Skeletal muscle tissue (tissue), 4 donors: ENCODE data around the gene RNGTT. TPM values are rescaled to one million over a fixed set of nuclear protein-coding genes. Genes with fewer than 3 reads are reported as not detected.

Experiments
- H3K27ac ChIP-seq: one replicate; pipeline ENCODE4 v1.7.0; 2013; ENCODE audit warnings: mild to moderate bottlenecking, low read depth, low read length, inconsistent platforms
- H3K27me3 ChIP-seq, 3 donors: one replicate each; pipeline ENCODE4 v1.7.0; 2013; ENCODE audit warnings: low read length in 3 of 3; ENCODE audit not compliant: control insufficient read depth in 3 of 3, insufficient read depth in 3 of 3
- H3K36me3 ChIP-seq, 3 donors: one replicate each; pipeline ENCODE4 v1.7.0; 2013; ENCODE audit warnings: low read length in 3 of 3; ENCODE audit not compliant: control insufficient read depth in 3 of 3, insufficient read depth in 3 of 3
- H3K4me1 ChIP-seq, 3 donors: one replicate each; pipeline ENCODE4 v1.7.0; 2013; ENCODE audit warnings: low read length in 3 of 3, mild to moderate bottlenecking in 3 of 3; ENCODE audit not compliant: control insufficient read depth in 3 of 3, insufficient read depth in 3 of 3
- H3K4me3 ChIP-seq, 3 donors: one replicate each; pipeline ENCODE4 v1.7.0; 2013; ENCODE audit warnings: low read length in 3 of 3
- H3K9ac ChIP-seq, 3 donors: one replicate each; pipeline ENCODE4 v1.7.0; 2013; ENCODE audit warnings: low read length in 3 of 3, mild to moderate bottlenecking in 3 of 3, moderate library complexity in 2 of 3, low read depth in 1 of 3
- H3K9me3 ChIP-seq, 3 donors: one replicate each; pipeline ENCODE4 v1.7.0; 2013; ENCODE audit warnings: low read length in 3 of 3; ENCODE audit not compliant: control insufficient read depth in 3 of 3
- total RNA-seq: library from RNA; depleted of rRNA; stranded (reverse); fragments of >200 nt; gene quantifications from one replicate; pipeline ENCODE4 v1.2.3, GENCODE V29; 2014
- donor health status: Osteomylitis.

RNGTT gene
- total RNA-seq, 1 donor from 2014 or later, result 19.3 TPM

DNA sequence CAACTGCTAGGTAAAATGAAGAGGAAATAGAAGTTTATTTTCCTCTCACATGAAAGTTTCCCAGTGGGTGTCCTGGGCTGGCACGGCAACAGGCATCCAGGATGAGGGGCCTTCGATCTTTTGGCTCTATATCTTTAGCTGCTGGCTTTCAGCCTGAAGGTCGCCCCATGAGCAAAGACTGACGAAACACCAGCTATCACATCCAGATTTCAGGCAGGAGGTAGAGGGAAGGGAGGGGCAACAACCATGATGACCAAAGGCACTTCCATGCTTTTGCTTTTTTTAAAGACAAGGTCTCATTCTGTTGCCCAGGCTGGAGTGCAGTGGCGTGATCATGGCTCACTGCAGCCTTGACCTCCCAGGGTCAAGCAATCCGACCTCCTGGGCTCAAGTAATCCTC, 387.9 kb downstream of the RNGTT start:
- Histone ChIP-seq H3K27me3 (no peaks in the 10 kb centered on the region), H3K9me3 (no peaks in the 10 kb centered on the region)

DNA sequence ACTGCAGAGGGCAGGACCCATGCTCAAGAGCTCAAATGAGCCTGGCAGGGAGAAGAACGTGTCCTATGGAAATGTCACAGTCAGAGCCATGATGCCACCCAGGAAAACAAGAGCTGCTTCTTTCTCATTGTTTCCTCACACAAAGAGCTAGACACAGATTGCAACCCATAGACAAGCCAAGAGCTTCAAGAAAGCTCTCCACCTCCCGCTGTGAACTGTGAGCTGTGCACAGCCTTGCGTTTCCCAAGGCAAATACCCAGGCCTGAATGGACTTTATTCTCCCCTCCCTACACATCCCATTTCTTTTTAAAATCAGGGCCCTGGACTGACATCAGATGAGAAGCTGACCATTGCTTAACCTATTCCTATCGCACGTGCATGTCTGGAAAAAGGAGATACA, 388.8 kb downstream of the RNGTT start:
- no peak overlapping the region for H3K9ac ChIP-seq
- H3K4me1 ChIP-seq, result no peaks in the 10 kb centered on the region
- H3K4me3 ChIP-seq, result no peak overlapping the region
- H3K27ac ChIP-seq, result no peak overlapping the region
- H3K27me3 ChIP-seq, result no peaks in the 10 kb centered on the region
- no peaks in the 10 kb centered on the region for H3K9me3 ChIP-seq
- H3K36me3 ChIP-seq, result no peaks in the 10 kb centered on the region

More for the DNA sequence above, 387.9 kb downstream of the RNGTT start:
- H3K27ac ChIP-seq, result no peak overlapping the region
- H3K4me3 ChIP-seq, result no peak overlapping the region
- no peaks in the 10 kb centered on the region for H3K4me1 ChIP-seq
- H3K36me3 ChIP-seq, result no peaks in the 10 kb centered on the region
- H3K9ac ChIP-seq, result no peak overlapping the region

DNA sequence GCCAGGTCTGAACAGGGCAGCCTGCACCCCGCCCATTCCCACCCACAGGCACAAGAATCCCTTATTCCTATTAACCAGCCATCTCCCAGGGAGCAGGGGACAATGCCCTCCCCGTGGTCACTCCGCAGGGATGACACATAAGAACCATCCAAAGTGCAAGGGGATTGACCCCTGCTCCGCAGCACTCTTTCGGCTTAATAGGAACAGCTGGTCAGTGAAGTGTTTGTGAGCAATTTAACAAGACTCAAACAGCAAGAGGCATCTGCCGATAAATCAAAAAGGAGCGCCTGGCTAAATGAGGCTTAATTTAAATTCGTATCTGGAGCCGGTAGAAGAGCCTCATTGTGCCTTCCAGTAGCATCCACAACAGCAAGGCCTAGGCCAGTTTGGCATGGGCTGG, 389.4 kb downstream of the RNGTT start:
- H3K9me3 ChIP-seq, result no peaks in the 10 kb centered on the region
- H3K36me3 ChIP-seq, result no peaks in the 10 kb centered on the region
- H3K27me3 ChIP-seq, result no peaks in the 10 kb centered on the region
- no peak overlapping the region for H3K9ac ChIP-seq
- no peak overlapping the region for H3K27ac ChIP-seq
- no peaks in the 10 kb centered on the region for H3K4me1 ChIP-seq
- H3K4me3 ChIP-seq, result no peak overlapping the region

DNA sequence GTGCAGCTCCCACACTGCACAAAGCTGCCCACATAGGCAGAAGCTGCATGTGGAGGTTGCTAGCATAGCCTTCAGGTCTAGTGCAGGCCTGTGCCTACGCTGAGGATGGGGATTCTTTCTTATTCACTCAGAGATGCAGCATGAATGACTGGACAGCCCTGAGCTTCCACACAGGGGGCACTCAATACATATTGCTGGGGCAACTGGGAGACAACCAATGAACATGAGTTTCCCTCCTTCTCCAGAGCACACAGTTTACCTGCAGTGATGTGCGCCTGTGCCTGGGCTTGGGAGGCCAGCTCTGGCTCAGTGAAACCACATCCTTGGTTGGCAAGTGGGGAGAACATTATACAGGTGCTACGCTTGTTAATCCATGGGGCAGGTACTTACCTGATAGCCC, 389.9 kb downstream of the RNGTT start:
- Histone ChIP-seq H3K27me3 (no peaks in the 10 kb centered on the region), H3K4me1 (no peaks in the 10 kb centered on the region), H3K36me3 (no peaks in the 10 kb centered on the region), H3K27ac (no peak overlapping the region), H3K9ac (no peak overlapping the region), H3K9me3 (no peaks in the 10 kb centered on the region), H3K4me3 (no peak overlapping the region)

DNA sequence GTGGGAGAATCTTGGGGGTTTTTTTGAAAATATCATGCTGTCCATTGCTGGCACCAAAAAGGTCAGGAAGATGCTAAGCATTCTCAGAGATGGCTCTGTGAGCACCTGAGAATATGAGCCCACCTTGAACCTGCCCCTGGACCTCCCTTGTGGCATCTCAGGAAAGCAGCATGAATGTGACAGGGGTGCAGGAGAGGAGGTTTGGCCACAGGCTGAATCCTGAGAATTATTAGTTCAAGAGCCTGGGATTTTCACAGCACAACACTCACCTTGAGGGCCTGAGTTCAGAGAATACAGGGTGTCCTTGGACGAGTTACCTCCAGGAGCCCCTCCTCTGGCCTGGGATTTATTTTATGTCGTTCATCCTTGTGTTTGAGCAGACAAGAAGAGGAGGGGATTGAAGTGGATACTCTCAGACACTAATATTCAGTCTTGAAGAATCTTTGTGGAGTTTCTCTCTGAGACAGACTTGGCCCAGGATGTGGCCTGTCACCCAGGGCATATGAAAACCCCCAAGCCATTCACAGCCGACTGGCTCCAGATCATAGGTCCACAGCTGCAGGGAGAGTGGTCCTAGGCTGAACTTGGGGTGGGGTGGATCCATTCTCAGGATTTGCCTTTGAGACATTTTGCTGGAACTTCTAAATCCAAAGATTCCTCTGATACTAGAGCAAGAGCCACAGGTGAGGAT, 390.8 kb downstream of the RNGTT start:
- Histone ChIP-seq H3K4me1 (no peaks in the 10 kb centered on the region), H3K27me3 (no peaks in the 10 kb centered on the region), H3K36me3 (no peaks in the 10 kb centered on the region), H3K9ac (no peak overlapping the region), H3K4me3 (no peak overlapping the region), H3K9me3 (no peaks in the 10 kb centered on the region), H3K27ac (no peak overlapping the region)

DNA sequence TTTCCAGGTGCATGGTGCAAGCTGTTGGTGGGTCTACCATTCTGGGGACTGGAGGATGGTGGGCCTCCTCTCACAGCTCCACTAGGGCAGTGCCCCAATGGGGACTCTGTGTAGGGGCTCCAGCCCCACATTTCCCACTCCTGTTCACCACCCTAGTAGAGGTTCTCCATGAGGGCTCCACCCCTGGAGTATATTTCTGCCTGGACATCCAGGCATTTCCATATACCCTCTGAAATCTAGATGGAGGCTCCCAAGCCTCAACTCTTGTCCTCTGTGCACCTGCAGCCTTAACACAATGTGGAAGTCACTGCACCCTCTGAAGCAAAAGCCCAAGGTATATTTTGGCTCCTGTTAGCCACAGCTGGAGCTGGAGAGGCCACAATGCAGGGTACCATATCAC, 393.5 kb downstream of the RNGTT start:
- Histone ChIP-seq H3K27me3 (no peaks in the 10 kb centered on the region), H3K9ac (no peak overlapping the region), H3K27ac (no peak overlapping the region), H3K4me1 (no peaks in the 10 kb centered on the region), H3K9me3 (no peaks in the 10 kb centered on the region), H3K36me3 (no peaks in the 10 kb centered on the region), H3K4me3 (no peak overlapping the region)

DNA sequence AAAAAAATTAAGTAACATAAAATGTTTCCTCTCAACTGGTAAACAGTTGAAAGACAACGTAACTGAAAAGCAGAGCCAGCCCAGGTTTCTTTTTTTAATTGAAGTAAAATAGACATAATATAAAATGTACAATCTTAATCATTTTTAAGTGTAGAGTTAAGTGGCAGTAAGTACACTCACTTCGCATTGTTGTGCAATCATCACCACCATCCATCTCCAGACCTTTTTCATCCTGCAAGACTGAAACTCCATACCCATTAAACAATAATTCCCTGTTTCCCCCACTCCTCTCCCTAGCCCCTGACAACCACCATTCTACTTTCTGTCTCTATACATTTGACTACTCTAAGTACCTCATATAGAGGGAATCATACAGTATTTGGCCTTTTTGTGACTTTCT, 395.7 kb downstream of the RNGTT start:
- Histone ChIP-seq H3K9me3 (no peaks in the 10 kb centered on the region), H3K9ac (no peak overlapping the region), H3K4me3 (no peak overlapping the region), H3K27me3 (no peaks in the 10 kb centered on the region), H3K4me1 (no peaks in the 10 kb centered on the region), H3K36me3 (no peaks in the 10 kb centered on the region), H3K27ac (no peak overlapping the region)

DNA sequence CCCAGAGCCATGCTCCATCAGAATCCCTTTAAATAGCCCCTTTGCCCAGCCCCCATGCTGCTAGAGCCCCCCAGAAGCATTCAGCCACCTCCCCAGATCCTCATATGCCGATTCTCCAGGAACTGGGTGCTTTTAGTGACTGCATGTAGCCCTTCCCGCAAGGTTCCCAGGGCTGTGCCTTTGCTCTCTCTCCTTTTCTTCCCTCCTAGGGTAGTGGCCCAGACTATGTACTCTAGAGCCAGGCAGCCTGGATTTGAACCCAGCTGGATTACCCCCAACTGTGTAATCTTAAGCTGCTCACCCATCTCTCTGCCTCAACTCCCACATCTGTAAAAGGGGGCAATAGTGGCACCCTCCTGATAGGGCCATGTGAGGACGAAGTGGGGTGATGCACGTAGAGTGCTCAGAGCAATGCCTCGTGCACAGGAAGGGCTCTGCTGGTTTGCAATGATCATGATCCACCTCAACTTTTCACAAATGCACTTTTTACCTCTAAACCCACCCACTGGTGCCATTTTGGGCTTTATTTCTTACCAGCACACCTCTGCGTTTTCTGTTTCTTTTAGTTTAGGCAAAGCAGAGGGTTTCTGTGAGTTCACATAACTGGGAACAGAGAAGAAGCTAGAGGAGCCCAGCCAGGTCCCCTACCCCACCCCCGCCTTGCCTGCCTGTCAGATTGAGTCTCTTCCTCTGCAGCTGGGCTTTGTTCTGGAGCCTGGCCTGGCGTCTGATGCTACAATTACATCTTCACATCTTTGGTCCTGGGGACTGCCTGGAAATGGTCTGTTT, 396.5 kb downstream of the RNGTT start:
- Histone ChIP-seq H3K9me3 (no peaks in the 10 kb centered on the region), H3K9ac (no peak overlapping the region), H3K27ac (no peak overlapping the region), H3K27me3 (no peaks in the 10 kb centered on the region), H3K36me3 (no peaks in the 10 kb centered on the region), H3K4me1 (no peaks in the 10 kb centered on the region), H3K4me3 (no peak overlapping the region)

DNA sequence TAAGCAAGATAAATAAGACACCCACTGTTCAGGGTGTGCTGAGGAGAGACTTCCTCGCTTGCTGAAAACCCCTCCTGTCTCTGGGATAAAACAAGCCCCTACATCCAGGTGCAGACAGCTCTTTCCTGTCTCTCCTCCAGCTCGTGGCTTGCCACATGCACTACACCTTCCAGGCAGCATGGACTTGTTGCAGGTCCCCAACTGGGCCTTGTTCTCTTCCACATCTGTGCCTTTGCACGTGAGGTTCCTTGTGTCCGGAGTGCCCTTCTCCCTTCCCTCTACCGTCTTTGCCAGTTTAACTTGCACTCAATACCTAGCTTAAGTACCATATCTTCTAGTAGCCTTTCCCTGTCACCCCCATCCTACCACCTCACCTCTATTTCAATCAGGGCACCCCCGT, 397.6 kb downstream of the RNGTT start:
- no peaks in the 10 kb centered on the region for H3K27me3 ChIP-seq
- H3K4me1 ChIP-seq, result no peaks in the 10 kb centered on the region
- H3K9ac ChIP-seq, result no peak overlapping the region
- no peaks in the 10 kb centered on the region for H3K9me3 ChIP-seq
- no peak overlapping the region for H3K27ac ChIP-seq
- no peak overlapping the region for H3K4me3 ChIP-seq
- no peaks in the 10 kb centered on the region for H3K36me3 ChIP-seq

DNA sequence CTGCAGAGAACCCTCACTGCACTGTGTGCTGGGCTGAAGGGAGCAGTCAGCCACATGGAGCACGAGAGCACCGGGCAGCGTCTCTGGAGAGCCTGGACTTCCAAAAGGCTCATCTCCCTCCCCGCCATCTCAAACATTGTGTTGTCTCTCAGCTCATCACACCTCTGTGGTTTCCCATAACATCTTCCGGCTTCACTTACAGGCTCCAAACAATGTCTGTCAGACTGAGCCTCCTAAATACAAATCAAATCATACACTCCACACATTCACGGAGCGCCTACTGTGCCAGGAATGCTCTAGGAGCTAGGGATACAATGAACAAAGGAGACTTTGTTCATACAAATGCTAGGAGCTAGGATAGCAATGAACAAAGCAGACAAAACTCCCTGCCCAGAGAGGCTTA, 398.0 kb downstream of the RNGTT start:
- Histone ChIP-seq H3K9me3 (no peaks in the 10 kb centered on the region), H3K27ac (no peak overlapping the region), H3K36me3 (no peaks in the 10 kb centered on the region), H3K27me3 (no peaks in the 10 kb centered on the region), H3K4me3 (no peak overlapping the region), H3K9ac (no peak overlapping the region), H3K4me1 (no peaks in the 10 kb centered on the region)
